SU-DHL-6 (cell line): Measurements from ENCODE around the gene ZNF185.

Source experiments
- EZH2phosphoT487 ChIP-seq: fragments of 200-600 bp; sonication (generic), shearing (Covaris generic); conservative IDR thresholded peaks from 2 replicates; pipeline ENCODE4 v1.6.1; 2018; ENCODE audit warnings: mild to moderate bottlenecking, antibody characterized with exemption, low read length, moderate library complexity, mixed read lengths
- TF ChIP-seq, protein P1 (sequence below): fragments of 200-600 bp; sonication (generic); IDR thresholded peaks from one replicate; pipeline ENCODE4 v1.5.1; 2017; ENCODE audit warnings: antibody characterized with exemption, mild to moderate bottlenecking, low read length, moderate library complexity; ENCODE audit not compliant: insufficient read depth, poor library complexity, severe bottlenecking

DNA sequence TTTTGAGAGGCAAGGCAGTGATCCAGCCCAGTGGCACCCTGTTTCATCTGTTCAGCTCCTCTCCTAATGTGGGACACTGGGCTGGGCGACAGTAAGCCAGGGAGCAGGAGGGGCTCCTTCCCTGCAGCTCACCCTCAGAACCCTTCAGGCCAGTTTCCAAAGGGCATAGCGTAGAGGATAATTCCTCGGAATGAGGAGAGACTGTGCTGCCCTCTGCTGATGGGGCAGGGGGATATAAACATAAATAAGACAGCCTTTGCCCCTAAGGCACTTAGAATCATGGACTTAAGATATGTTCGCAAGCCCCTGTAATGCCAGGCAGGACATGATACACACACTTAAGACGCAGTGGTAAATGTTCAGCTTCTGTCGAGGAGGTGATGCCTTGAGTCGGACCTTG is 27.9 kb upstream of the ZNF185 start:
- TF ChIP-seq, protein P1, sequence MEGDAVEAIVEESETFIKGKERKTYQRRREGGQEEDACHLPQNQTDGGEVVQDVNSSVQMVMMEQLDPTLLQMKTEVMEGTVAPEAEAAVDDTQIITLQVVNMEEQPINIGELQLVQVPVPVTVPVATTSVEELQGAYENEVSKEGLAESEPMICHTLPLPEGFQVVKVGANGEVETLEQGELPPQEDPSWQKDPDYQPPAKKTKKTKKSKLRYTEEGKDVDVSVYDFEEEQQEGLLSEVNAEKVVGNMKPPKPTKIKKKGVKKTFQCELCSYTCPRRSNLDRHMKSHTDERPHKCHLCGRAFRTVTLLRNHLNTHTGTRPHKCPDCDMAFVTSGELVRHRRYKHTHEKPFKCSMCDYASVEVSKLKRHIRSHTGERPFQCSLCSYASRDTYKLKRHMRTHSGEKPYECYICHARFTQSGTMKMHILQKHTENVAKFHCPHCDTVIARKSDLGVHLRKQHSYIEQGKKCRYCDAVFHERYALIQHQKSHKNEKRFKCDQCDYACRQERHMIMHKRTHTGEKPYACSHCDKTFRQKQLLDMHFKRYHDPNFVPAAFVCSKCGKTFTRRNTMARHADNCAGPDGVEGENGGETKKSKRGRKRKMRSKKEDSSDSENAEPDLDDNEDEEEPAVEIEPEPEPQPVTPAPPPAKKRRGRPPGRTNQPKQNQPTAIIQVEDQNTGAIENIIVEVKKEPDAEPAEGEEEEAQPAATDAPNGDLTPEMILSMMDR = no peak
- TF ChIP-seq EZH2phosphoT487 = no peak
